Measurements from ENCODE around the gene ACO2.
"Not testable (repeated sequence)": the region's sequence is repeated elsewhere in the genome, so short reads cannot be mapped to it uniquely, and the experiment has no call there.

The ACO2 gene

DNA sequence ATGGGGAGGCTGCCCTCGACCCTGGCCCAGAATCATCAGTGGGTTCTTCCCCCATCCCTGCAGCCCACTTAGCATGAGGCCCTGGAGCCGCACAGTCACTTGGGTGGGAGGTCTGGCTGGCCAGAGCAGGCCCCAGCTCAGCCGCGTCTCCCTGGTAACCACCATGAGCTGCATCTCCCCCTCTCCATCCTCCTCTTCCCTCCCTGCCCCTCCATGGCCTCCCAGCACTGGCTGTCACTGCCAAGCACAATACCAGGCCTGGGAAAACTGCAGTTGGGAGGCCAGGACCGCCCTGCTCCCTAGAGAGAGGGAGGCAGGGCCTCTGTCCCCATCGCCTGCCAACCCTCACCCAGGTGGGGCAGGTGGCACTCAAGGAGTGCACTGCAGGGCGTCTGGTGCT lies 99.9 kb downstream of the ACO2 start:
- DNase-seq (ENCODE audit: low read depth in 2 of 2): no peak

DNA sequence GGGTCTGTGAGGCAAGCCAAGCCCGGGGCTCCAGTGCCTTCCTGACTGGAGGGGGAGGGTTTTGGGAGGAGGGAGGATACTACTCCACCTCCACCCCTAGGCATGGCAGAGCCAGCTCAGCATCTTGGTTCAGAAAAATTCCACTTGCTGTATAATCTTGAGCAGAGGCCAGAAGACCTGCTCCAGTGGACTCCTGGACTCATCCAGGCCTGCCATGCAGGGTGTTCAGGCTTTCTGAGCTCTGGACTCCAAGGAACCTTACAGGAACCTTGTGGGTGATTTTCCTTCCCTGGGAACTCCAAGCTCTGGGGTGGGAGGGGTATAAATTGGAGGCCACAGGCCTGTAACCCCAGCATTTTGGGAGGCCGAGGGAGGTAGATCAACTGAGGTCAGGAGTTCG lies 101.3 kb downstream of the ACO2 start:
- DNase-seq (ENCODE audit: low read depth in 2 of 2): no peak

DNA sequence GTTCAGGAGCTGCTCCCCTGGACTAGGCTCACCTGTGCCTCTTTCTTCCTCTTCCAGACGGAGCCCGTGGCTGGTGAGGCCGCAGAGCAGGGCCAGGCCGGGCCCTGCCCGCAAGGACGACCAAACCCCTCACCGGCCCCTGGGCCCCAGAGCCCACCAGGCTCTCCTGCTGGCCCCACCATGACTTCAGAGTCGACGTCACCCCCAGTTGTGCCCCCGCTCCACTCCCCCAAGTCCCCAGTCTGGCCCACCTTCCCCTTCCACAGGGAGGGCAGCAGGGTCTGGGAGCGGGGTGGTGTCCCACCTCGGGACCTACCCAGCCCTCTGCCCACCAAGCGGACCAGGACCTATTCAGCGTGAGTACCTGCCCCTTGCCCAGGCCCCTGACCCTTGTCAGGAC lies 102.9 kb downstream of the ACO2 start:
- no peak for DNase-seq (ENCODE audit: low read depth in 2 of 2)

DNA sequence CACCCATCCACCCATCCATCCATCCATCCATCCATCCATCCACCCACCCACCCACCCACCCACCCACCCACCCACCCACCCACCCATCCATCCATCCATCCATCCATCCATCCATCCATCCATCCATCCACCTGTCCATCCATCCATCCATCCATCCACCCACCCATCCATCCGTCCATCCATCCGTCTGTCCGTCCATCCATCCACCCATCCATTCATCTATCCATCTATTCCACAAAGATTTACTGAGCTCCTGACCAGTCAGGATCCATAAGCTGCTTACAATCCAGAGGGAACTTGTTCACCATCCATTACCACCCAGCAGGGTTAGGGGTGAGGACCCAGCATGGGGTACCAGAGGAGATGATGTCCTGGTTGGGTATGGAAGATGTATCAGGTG lies 103.4 kb downstream of the ACO2 start:
- not testable (repeated sequence) for DNase-seq (ENCODE audit: low read depth in 2 of 2)

DNA sequence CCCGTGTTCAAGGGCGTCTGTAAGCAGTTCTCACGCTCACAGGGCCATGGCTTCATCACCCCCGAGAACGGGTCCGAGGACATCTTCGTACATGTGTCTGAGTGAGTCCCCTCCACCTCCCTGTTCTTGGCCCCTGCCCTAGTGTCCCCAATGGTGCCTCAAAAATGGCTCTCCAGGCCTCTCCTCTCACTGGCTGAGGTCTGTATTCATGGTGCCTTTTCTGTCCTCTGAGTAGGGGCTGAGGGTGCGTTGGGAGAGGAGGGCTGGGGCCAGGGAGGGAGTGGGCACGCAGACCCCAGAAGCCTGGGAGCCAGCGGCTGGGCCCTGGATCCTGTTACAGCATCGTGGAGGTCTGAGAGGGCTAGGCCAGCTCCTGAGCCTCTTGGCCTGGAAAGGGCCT lies 104.8 kb downstream of the ACO2 start:
- DNase-seq (ENCODE audit: low read depth in 2 of 2): no peak

DNA sequence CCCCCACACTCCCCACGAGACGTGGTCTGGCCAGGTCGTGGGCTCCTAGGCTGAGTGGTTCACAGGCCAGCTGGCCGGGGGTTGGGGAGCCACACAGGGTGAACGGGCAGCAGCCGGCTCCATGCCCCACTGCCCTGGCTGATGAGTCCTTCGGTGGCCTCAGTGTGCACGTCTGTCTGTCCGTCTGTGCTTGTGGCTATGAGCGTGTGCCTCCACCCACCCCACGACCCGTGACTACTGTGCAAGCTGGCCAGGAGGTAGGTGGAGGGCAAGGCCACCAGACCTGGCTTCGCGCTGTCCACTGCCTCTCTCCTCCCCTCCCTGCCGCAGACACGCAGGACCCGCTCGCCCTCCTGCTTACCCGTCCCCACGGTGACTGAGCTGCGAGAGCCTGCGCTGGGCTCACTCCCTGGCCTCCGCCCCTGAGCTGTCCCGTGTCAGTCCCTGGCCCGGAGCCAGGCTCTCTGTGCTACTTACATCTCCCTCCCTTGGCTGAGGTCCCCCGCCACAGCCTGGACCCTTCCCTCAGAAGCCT lies 106.0 kb downstream of the ACO2 start:
- DNase-seq (ENCODE audit: low read depth in 2 of 2): no peak

DNA sequence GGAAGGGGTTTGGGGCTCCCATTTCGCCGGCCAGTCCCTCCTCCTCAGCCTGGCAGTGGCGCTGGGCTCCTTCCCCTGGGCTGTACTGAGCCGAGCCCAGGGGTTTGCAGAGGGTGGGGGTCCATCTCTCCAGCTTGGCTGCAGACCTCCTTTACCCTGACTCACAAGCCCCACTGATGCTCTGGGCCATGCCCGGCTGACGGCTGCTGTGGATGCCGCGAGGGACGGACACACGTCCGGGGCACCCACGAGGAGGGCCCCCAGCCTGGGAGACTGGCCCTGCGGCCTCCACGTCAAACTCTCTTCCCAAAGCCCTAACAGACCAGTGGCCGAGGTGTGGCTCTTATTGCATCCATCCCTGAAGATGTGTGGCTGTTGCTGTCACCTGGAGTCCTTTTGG lies 106.6 kb downstream of the ACO2 start:
- no peak for DNase-seq (ENCODE audit: low read depth in 2 of 2)

DNA sequence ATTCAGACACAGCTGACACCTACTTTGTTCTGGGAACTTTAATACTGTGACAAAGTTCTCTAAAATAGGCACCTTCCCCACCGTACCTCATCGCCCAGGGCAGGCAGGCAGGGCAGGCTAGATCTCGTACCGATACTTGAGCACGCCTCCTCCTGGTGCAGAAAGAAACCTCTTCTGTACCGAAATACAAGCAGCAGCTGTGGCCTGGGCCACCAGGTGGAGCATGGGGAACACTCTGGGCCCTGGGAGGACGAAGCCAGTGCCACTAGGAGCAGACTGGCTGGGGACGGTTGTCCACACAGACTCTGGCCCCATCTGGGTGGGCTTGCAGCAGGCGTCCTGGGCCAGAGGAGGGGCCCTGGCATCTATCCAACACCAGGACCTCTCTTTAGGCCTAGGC lies 108.0 kb downstream of the ACO2 start:
- DNase-seq (ENCODE audit: low read depth in 2 of 2): no peak

DNA sequence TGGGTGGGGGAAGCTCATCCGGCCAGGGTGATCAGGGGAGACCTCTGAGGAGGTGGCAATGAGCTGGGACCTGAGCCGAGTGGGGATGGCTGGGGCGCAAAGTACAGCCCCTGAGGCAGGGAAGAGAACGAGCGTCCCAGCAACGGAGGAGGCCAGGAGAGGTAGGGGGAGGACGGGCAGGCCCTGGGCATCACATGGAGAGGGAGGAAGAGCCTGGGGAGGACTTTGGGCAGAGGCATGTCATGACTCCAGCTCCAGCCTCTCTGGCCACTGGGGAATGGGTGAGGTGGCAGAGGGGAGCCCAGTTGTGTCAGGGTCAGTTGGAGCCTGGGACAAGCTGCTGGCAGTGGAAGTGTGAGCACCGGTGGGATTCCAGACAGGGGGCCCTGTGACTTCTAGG lies 109.2 kb downstream of the ACO2 start:
- DNase-seq (ENCODE audit: low read depth in 2 of 2): no peak

Measured in stimulated activated CD4-positive, alpha-beta T cell treated with anti-CD3 and anti-CD28 coated beads, Interleukin-1b, Interleukin-23, amount 100 ng/mL, for 1 hour (primary cell).